HPDE6-E6E7 (cell line): ENCODE measurements around the gene ZNF324.
"Not testable (repeated sequence)": the region's sequence is repeated elsewhere in the genome, so short reads cannot be mapped to it uniquely, and the experiment has no call there.

Experiments used
- DNase-seq: peaks from one replicate; pipeline ENCODE4 v3.0.0; 2011; ENCODE audit warnings: missing footprints; ENCODE audit errors: extremely low spot score

ZNF324 gene

GRCh38 chr19:58466760-58467589 lies at the start of gene ZNF324:
Gene ZNF324 (plus strand): TSS chr19:58467080. CDS start chr19:58469186, 2,106 bp downstream.
- DNase-seq = peak; percentile 95

- peak; percentile 37 for DNase-seq
These were observed 38.3 kb upstream of the ZNF324 start for GRCh38 chr19:58428617-58429016.

DNA sequence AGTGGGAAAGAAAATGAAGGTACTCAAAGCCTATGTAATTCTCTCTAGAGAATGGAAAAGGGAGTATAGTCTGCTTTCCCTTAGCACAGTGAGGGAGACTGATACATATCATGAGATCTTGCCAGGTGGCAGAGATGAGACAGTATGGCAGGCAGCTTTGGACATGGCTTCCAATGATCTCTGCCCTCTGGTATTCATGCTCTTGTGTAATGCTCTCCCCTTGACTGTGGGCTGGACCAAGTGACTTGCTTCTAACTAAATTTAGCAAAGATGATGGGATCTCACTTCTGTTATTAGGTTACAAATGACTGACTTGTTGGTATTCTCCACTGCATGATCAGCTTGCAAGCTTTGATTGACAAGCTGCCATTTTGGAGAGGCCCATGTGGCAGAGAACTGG lies 37.1 kb upstream of the ZNF324 start:
- no peak for DNase-seq

GRCh38 chr19:58434217-58434616 lies 32.7 kb upstream of the ZNF324 start:
- no peak for DNase-seq

GRCh38 chr19:58439576-58440554 lies 27.0 kb upstream of the ZNF324 start, which contains the start of gene ZNF132:
Gene ZNF132 (minus strand): TSS chr19:58440153. CDS start chr19:58439821, 332 bp downstream.
- peak; percentile 100 for DNase-seq

DNA sequence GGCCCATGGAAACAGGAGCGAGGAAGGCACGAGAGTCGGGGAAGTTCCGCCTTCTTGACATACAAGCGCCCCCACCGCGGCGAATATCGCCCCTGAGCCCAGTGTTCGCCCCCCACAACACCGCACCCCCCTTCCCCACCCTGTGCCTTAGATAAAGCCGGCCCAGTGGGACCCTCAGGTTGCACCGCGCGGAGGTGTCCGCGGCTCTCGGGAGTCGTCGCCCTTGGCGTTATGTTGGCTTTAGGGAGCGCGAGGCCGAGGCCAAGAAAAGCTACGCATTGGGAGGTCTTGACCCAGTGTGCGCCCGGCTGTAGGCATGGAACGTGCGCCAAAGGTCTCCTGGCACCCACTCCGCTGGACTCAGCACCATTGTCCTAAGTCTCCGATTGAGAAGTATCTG lies 26.3 kb upstream of the ZNF324 start:
- no peak for DNase-seq

DNA sequence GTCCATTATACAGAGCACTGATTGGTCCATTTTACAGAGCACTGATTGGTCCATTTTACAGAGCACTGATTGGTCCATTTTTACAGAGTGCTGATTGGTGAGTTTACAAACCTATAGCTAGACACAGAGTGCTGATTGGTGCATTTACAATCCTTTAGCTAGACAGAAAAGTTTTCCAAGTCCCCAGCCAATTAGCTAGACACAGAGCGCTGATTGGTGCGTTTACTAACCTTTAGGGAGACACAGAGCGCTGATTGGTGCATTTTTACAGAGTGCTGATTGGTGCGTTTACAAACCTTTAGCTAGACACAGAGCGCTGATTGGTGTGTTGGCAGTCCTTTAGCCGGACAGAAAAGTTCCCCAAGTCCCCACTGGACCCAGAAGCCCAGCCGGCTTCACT lies 23.9 kb upstream of the ZNF324 start:
- DNase-seq = not testable (repeated sequence)

GRCh38 chr19:58448860-58449259 lies 18.0 kb upstream of the ZNF324 start:
- not testable (repeated sequence) for DNase-seq

GRCh38 chr19:58449980-58450379 lies 16.9 kb upstream of the ZNF324 start:
- DNase-seq = not testable (repeated sequence)

DNA sequence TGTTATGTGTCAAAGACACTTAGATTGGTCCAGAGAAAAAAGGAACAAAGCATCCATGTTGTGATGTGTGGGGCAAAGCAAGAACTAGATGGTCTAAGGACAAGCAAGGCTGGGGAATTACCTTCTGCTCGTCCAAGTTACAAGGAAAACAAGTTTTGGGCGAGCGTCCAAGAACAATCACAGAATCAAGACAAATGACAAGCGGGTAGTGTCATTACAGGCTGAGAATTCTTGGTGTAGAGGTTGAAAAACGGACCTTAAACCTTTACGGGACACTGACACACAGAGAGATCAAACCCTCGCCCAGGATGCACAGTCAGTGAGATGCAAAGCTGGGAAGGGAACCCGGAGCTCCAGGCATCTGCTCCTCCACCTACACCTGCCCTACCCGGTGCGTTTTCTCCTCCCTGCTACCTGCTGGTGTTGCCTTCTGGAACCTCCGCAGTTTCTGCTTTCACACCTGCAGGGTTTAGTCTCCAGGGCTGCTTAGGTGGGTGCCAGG lies 16.0 kb upstream of the ZNF324 start:
- DNase-seq = peak; percentile 54

DNA sequence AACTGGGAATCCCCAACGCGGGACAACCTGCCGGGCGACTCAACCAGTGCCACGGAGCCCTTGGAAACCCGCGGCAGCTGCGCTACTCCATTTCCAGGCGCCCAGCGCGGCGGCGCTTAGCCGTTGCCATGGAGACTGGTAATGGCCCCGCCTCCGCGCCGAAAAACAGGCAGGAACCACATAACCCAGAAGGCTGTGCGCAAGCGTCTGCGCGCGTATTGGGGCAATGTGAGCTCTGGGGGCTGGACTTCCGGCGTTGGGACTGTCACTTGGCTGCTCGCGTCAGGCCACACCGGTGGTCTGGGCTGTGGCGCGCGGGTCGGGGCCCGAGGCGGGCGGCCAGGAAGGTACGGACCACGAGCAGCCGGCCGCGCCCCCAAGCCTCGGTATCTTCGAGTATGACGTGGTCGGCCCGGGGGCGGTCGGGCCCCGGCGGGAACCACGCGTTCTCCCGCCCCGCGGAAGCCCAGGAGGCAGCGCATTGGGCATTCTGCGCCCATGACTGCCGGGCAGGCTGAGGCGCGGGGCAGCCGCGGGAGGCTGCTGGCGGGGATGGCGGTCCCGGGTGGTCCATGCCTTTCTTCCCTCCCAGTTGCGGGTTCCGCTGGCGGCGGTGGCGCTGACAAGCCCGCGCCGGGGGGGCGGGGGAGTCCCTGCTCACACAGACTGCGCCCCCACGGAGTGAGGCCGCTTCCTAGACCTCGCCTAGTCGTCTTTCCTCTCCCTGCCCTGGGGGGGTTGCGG lies 15.3 kb upstream of the ZNF324 start, which contains the start of gene ZNF324B:
TSS of gene ZNF324B (plus strand) at position 265 of the 744 bp plus-strand sequence. CDS start 2,080 bp downstream, outside the sequence.
- DNase-seq = peak; percentile 94

DNA sequence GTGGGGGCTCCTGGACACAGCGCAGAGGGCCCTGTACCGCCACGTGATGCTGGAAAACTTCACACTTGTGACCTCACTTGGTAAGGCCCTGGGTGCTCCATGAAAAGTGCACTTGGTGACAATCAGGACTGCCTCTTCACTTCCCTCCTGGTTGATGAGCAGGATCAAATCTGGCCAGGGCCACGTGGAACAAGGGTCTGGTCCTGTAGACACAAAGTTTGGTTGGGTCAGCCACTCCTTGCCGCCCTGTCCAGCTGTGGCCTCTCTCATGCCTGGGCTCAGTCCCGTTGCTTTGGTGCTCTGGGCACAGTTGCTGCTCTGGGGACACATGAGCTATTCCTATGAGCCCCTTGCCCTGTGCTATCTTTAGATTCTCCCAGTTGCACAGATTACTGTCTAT lies 13.1 kb upstream of the ZNF324 start:
- DNase-seq = no peak

DNA sequence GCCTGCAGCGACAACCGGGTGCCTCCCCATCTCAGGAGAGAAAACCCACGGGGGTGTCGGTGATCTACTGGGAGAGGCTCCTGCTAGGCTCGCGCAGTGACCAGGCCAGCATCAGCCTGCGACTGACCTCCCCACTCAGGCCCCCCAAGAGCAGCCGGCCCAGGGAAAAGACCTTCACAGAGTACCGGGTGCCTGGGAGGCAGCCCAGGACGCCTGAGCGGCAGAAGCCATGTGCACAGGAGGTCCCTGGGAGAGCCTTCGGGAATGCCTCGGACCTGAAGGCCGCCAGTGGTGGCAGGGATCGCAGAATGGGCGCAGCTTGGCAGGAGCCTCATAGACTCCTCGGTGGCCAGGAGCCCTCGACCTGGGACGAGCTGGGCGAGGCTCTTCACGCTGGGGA lies 11.6 kb upstream of the ZNF324 start:
- no peak for DNase-seq

DNA sequence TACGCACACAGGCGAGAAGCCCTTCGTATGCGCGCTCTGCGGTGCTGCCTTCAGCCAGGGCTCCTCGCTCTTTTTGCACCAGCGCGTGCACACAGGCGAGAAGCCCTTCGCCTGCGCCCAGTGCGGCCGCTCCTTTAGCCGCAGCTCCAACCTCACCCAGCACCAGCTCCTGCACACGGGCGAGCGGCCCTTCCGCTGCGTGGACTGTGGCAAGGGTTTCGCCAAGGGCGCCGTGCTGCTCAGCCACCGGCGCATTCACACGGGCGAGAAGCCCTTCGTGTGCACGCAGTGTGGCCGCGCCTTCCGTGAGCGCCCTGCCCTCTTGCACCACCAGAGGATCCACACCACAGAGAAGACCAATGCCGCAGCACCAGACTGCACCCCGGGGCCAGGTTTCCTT lies 10.8 kb upstream of the ZNF324 start:
- DNase-seq = no peak

- peak; percentile 54 for DNase-seq
These were observed 6.8 kb upstream of the ZNF324 start for GRCh38 chr19:58460039-58460438.

DNA sequence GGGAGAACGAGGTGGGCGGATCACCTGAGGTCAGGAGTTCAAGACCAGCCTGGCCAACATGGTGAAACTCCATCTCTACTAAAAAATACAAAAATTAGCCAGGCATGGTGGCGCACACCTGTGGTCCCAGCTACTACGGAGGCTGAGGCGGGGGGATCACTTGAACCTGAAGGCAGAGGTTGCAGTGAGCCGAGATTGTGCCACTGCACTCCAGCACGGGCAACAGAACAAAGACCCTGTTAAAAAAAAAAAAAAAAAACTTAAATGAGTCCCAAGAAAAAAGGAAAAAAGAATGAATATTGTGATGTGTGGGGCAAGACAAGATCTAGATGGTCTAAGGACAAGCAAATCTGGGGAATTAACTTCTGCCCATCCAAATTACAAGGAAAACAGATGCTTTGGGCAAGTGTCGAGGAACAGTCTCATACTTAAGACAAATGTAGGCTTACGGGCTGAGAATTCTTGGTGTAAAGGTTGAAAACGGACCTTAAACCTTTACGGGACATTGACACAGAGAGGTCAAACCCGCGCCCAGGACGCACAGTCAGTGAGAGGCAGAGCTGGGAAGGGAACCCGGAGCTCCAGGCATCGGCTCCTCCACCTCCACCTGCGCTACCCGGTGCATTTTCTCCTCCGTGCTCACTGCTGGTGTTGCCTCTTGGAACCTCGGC lies 656 bp upstream of the ZNF324 start:
- DNase-seq = no peak

DNA sequence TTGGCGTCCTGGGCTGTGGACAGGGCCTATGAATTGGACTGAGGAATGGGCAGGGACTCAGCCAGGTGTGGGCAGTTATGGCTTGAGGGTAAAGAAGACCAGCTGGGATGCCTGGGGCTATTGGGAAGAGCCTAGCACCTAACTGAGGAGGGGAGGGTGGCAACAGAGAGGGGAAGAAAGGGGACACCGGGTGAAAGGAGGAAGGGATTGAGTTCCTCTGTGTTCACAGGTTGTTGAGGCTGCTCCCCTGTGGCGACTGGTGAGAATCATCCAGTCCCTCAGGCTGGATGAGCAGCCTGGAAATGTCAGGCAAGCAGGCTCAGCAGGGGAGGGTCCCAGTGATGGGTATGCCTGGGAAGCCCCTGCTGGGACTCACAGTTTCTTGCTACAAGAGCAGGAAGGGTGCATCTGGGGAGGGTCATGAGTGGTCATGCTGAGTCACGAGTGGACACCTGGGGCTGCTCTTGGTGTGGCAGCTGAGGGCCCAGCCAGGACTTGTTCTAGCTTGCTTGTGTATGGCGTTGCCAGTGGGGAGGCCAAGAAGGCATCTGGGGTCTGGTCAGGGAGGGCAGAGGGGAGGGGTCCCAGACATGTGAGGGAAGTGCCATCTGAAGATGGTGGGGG lies 1.4 kb downstream of the ZNF324 start:
- DNase-seq = no peak

- no peak for DNase-seq
These were observed 2.5 kb downstream of the ZNF324 start for GRCh38 chr19:58469241-58470013.

- DNase-seq = not testable (repeated sequence)
These were observed 4.1 kb downstream of the ZNF324 start for GRCh38 chr19:58470837-58471543.
